SK-N-SH (cell line): ENCODE results near the gene WNK2. TPM values are rescaled to one million over a fixed set of nuclear protein-coding genes. Genes with fewer than 3 reads are reported as not detected.

Experiments
- CTCF ChIA-PET: fragments of 300-600, 350-600 bp; formaldehyde crosslinking; extraction: SDS; loops from one replicate; lab custom pipeline; 2021; lab: Yijun Ruan, JAX
- POLR2A ChIA-PET: fragments of 350-600 bp; sonication (Branson Sonifier 250); formaldehyde crosslinking; extraction: SDS; loops from one replicate; lab custom pipeline; 2020; ENCODE audit warnings: antibody characterized with exemption, inconsistent platforms; lab: Yijun Ruan, JAX
- DNase-seq: peaks from one replicate; pipeline ENCODE4 v3.0.0; 2012
- H2AFZ ChIP-seq: fragments of 200-600 bp; sonication (generic); 2 replicates; pipeline ENCODE4 v1.8.1; 2016; ENCODE audit warnings: antibody characterized with exemption, mild to moderate bottlenecking, low read depth
- H3F3A ChIP-seq: fragments of 200-600 bp; sonication (generic); replicated peaks from 2 replicates; pipeline ENCODE3; 2016; ENCODE audit warnings: antibody characterized with exemption, mild to moderate bottlenecking; ENCODE audit not compliant: insufficient read depth
- H3K27ac ChIP-seq, 2 experiments: fragments of 200-500 bp in 1 of 2; fragments of 200-600 bp in 1 of 2; sonication (Bioruptor generic) in 1 of 2; sonication (generic), shearing (Covaris generic) in 1 of 2; 2 replicates each; pipeline versions ENCODE4 v1.5.1 to v1.6.1; 2014 to 2016; ENCODE audit warnings: low read depth in 2 of 2, inconsistent platforms in 1 of 2, low read length in 1 of 2, mild to moderate bottlenecking in 1 of 2, mixed read lengths in 1 of 2
- H3K27me3 ChIP-seq: fragments of 200-600 bp; sonication (generic), shearing (Covaris generic); 2 replicates; pipeline ENCODE4 v1.6.1; 2016; ENCODE audit warnings: mixed run types; ENCODE audit not compliant: insufficient read depth
- H3K36me3 ChIP-seq, 2 experiments: fragments of 200-500 bp in 1 of 2; fragments of 200-600 bp in 1 of 2; sonication (Bioruptor generic) in 1 of 2; sonication (generic) in 1 of 2; replicated peaks in 1 of 2; 2 replicates each; pipeline versions ENCODE3 to v1.5.1; 2014 to 2016; ENCODE audit warnings: low read length in 1 of 2, mild to moderate bottlenecking in 1 of 2; ENCODE audit not compliant: insufficient read depth in 2 of 2, control insufficient read depth in 1 of 2
- H3K4me1 ChIP-seq, 2 experiments: fragments of 200-500 bp in 1 of 2; fragments of 200-600 bp in 1 of 2; sonication (Bioruptor generic) in 1 of 2; sonication (generic), shearing (Covaris generic) in 1 of 2; 2 replicates each; pipeline versions ENCODE4 v1.5.1 to v1.6.1; 2014 to 2016; ENCODE audit warnings: low read depth in 1 of 2, low read length in 1 of 2, mixed run types in 1 of 2; ENCODE audit not compliant: insufficient read depth in 2 of 2, control insufficient read depth in 1 of 2
- H3K4me2 ChIP-seq: fragments of 200-600 bp; sonication (generic), shearing (Covaris generic); 2 replicates; pipeline ENCODE4 v1.6.1; 2017; ENCODE audit warnings: mixed run types
- H3K4me3 ChIP-seq, 2 experiments: fragments of 200-500 bp in 1 of 2; fragments of 200-600 bp in 1 of 2; sonication (Bioruptor generic) in 1 of 2; sonication (generic), shearing (Covaris generic) in 1 of 2; 2 replicates each; pipeline versions ENCODE4 v1.5.1 to v1.8.1; 2014 to 2016; ENCODE audit warnings: low read depth in 2 of 2, inconsistent platforms in 1 of 2, low read length in 1 of 2, mild to moderate bottlenecking in 1 of 2, mixed read lengths in 1 of 2, moderate library complexity in 1 of 2
- H3K79me2 ChIP-seq: fragments of 200-600 bp; sonication (generic); 2 replicates; pipeline ENCODE4 v1.8.1; 2017; ENCODE audit warnings: mild to moderate bottlenecking; ENCODE audit not compliant: insufficient read depth
- H3K9ac ChIP-seq: fragments of 200-600 bp; sonication (generic); 2 replicates; pipeline ENCODE4 v1.6.1; 2017; ENCODE audit warnings: mixed run types
- H3K9me2 ChIP-seq: fragments of 200-600 bp; sonication (generic); 2 replicates; pipeline ENCODE4 v1.6.1; 2017; ENCODE audit warnings: mixed run types
- H3K9me3 ChIP-seq: fragments of 200-600 bp; sonication (generic); 2 replicates; pipeline ENCODE4 v1.6.1; 2017; ENCODE audit warnings: mixed run types, mild to moderate bottlenecking, moderate library complexity
- H4K20me1 ChIP-seq: fragments of 200-600 bp; sonication (generic); 2 replicates; pipeline ENCODE4 v1.6.1; 2017; ENCODE audit warnings: mild to moderate bottlenecking, mixed run types; ENCODE audit not compliant: insufficient read depth
- ELF1 ChIP-seq: IDR thresholded peaks from 2 replicates; pipeline ENCODE4 v1.4.0; 2012
- EZH2phosphoT487 ChIP-seq: fragments of 200-600 bp; sonication (generic); IDR thresholded peaks from 2 replicates; pipeline ENCODE4 v1.6.1; 2017; ENCODE audit warnings: low read depth, mixed run types, mild to moderate bottlenecking, antibody characterized with exemption, moderate library complexity, borderline replicate concordance
- FOSL2 ChIP-seq: IDR thresholded peaks from 2 replicates; pipeline ENCODE4 v1.4.0; 2012; ENCODE audit warnings: low read depth, mild to moderate bottlenecking, moderate library complexity, borderline replicate concordance
- FOXM1 ChIP-seq: IDR thresholded peaks from 2 replicates; pipeline ENCODE4 v1.4.0; 2012; ENCODE audit warnings: low read depth, mild to moderate bottlenecking
- GABPA ChIP-seq: IDR thresholded peaks from 2 replicates; pipeline ENCODE4 v1.4.0; 2012; ENCODE audit warnings: low read depth, mild to moderate bottlenecking
- JUND ChIP-seq: IDR thresholded peaks from 2 replicates; pipeline ENCODE4 v1.4.0; 2012
- MEF2A ChIP-seq: IDR thresholded peaks from 2 replicates; pipeline ENCODE4 v1.4.0; 2012; ENCODE audit warnings: low read depth, borderline replicate concordance
- MXI1 ChIP-seq: IDR thresholded peaks from 2 replicates; pipeline ENCODE4 v1.6.1; 2012; ENCODE audit warnings: mild to moderate bottlenecking, low read depth, low read length, improper control_type of control experiment
- RXRA ChIP-seq: IDR thresholded peaks from 2 replicates; pipeline ENCODE4 v1.4.0; 2012; ENCODE audit warnings: low read depth, mild to moderate bottlenecking, borderline replicate concordance
- TCF12 ChIP-seq: IDR thresholded peaks from 2 replicates; pipeline ENCODE4 v1.4.0; 2012
- WGBS: methylation state at CpG from one replicate; pipeline ENCODE4 v1.1.6; 2017; ENCODE audit warnings: low lambda C conversion rate; 5-methylcytosine and 5-hydroxymethylcytosine counted together
- polyA plus RNA-seq, 3 experiments: library from polyadenylated mRNA; depleted of rRNA; stranded (reverse); fragments of >200 nt; gene quantifications; 2 replicates each; pipeline ENCODE4 v1.2.3, GENCODE V29; 2012
- TF ChIP-seq, protein P1 (sequence below): IDR thresholded peaks from 2 replicates; pipeline ENCODE4 v1.6.1; 2012; ENCODE audit warnings: mild to moderate bottlenecking, low read depth, low read length, moderate library complexity
- TF ChIP-seq, protein P2 (sequence below): fragments of 150-350 bp; IDR thresholded peaks from 2 replicates; pipeline ENCODE4 v1.6.1; 2017; ENCODE audit warnings: antibody characterized with exemption, low read length, low read depth, borderline replicate concordance

The WNK2 gene
- polyA plus RNA-seq, 1 of the 3 experiments (the other 2 are of a cell fraction), result 0.12 TPM

DNA sequence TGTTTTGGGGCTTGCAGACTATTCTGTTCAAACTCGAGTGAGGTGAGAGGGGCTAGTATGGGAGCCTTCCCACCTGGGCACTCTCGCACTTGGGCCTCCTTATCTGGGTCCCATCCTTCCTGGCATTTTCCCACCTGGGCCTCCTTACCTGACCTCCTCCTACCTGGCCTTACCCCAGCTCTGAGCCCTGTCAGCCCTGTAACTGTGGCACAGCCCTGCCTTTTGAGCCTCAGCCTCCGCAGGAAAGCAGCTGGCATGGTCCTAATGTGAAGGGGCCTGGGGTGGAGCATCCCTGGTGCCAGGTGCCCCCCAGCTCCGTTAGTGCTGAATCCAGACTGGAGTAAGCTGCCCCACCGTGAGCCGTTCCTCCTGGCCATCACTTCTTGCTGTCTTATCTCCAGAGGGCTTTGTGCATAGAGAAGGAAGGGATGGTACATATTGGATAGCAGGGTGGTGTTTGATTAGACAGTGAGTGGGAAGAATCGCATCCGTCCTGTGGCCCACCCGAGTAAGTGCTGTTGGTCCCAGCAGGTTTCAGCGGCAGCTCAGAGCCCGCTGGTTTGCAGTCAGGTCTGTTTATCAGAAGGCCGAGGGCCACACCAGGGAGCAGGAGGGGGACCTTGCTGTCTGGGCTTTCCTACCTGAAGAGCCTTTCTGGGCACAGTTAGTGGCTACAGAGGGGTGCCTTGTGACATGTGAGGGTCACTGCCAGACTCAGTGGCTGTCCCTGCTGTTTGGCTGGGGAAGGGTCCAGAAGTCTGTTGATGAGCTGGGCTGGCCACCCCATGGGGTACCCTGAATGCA is 76.5 kb downstream of the WNK2 start:
- H3K9me2 ChIP-seq, result no peaks in the 10 kb centered on the region
- H3K4me3 ChIP-seq, result no peak overlapping the region
- H3K9ac ChIP-seq, result no peak overlapping the region
- POLR2A ChIA-PET, result no interaction called here
- H3K79me2 ChIP-seq, result no peaks in the 10 kb centered on the region
- H3K27me3 ChIP-seq, result no peaks in the 10 kb centered on the region
- H3K9me3 ChIP-seq, result no peaks in the 10 kb centered on the region
- 80% methylated on average over 8 of the region's 12 CpGs for WGBS
- no peaks in the 10 kb centered on the region for H3F3A ChIP-seq
- H3K36me3 ChIP-seq, result no peaks in the 10 kb centered on the region
- no peak overlapping the region for H3K4me2 ChIP-seq
- H3K4me1 ChIP-seq, result no peaks in the 10 kb centered on the region
- no peaks in the 10 kb centered on the region for H4K20me1 ChIP-seq
- DNase-seq, result peak; percentile 17
- CTCF ChIA-PET, result interaction anchor here (1.1 to 1.4 kb wide), 2 partner anchors 10 to 43 kb away, joined by 4 to 6 read pairs; no protein-coding TSS in a partner anchor
- no peak for TF ChIP-seq MEF2A
- no peak overlapping the region for H2AFZ ChIP-seq
- H3K27ac ChIP-seq, result no peak overlapping the region

DNA sequence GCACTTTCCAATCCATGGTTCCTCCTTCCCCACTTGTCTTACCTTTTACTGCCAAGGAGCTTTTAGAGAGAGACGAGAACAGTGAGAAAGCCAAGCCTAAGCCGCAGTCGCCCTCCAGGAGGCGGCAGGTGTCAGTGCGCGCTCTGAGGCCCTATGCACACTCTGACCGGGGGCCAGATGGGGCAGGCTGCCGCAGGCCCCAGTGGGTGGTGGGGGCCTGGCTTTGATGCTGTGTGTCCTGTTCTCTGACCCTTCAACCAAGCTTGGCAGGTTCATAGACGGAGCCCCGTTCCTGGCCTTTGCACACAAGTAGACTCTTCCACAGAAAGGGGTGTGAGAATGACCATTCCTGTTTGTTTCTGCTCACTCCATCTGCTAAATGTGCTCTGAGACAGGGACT is 77.3 kb downstream of the WNK2 start:
- CTCF ChIA-PET, result interaction anchor here (1.1 to 1.4 kb wide), 2 partner anchors 9 to 42 kb away, joined by 4 to 6 read pairs; no protein-coding TSS in a partner anchor
- no peaks in the 10 kb centered on the region for H3K9me3 ChIP-seq
- H3K9me2 ChIP-seq, result no peaks in the 10 kb centered on the region
- no peaks in the 10 kb centered on the region for H3K79me2 ChIP-seq
- 81% methylated on average over 10 of the region's 10 CpGs for WGBS
- no peaks in the 10 kb centered on the region for H3F3A ChIP-seq
- no peak overlapping the region for H2AFZ ChIP-seq
- no peaks in the 10 kb centered on the region for H4K20me1 ChIP-seq
- no peaks in the 10 kb centered on the region for H3K36me3 ChIP-seq
- no peak overlapping the region for H3K9ac ChIP-seq
- DNase-seq, result peak; percentile 37
- POLR2A ChIA-PET, result no interaction called here
- H3K27ac ChIP-seq, result no peak overlapping the region
- no peaks in the 10 kb centered on the region for H3K4me1 ChIP-seq
- H3K4me3 ChIP-seq, result no peak overlapping the region
- TF ChIP-seq TCF12 (no peak), MEF2A (no peak), FOXM1 (no peak), MXI1 (no peak), JUND (no peak), FOSL2 (no peak), GABPA (no peak), ELF1 (no peak), RXRA (no peak), EZH2phosphoT487 (no peak)
- TF ChIP-seq, protein P1, sequence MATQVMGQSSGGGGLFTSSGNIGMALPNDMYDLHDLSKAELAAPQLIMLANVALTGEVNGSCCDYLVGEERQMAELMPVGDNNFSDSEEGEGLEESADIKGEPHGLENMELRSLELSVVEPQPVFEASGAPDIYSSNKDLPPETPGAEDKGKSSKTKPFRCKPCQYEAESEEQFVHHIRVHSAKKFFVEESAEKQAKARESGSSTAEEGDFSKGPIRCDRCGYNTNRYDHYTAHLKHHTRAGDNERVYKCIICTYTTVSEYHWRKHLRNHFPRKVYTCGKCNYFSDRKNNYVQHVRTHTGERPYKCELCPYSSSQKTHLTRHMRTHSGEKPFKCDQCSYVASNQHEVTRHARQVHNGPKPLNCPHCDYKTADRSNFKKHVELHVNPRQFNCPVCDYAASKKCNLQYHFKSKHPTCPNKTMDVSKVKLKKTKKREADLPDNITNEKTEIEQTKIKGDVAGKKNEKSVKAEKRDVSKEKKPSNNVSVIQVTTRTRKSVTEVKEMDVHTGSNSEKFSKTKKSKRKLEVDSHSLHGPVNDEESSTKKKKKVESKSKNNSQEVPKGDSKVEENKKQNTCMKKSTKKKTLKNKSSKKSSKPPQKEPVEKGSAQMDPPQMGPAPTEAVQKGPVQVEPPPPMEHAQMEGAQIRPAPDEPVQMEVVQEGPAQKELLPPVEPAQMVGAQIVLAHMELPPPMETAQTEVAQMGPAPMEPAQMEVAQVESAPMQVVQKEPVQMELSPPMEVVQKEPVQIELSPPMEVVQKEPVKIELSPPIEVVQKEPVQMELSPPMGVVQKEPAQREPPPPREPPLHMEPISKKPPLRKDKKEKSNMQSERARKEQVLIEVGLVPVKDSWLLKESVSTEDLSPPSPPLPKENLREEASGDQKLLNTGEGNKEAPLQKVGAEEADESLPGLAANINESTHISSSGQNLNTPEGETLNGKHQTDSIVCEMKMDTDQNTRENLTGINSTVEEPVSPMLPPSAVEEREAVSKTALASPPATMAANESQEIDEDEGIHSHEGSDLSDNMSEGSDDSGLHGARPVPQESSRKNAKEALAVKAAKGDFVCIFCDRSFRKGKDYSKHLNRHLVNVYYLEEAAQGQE, result no peak
- TF ChIP-seq, protein P2, sequence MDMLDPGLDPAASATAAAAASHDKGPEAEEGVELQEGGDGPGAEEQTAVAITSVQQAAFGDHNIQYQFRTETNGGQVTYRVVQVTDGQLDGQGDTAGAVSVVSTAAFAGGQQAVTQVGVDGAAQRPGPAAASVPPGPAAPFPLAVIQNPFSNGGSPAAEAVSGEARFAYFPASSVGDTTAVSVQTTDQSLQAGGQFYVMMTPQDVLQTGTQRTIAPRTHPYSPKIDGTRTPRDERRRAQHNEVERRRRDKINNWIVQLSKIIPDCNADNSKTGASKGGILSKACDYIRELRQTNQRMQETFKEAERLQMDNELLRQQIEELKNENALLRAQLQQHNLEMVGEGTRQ, result no peak
- no peaks in the 10 kb centered on the region for H3K27me3 ChIP-seq
- no peak overlapping the region for H3K4me2 ChIP-seq
